ENCODE measurements around the gene ANKFN1.

The ANKFN1 gene

GRCh38 chr17:56290101-56290801 is 137.0 kb downstream of the ANKFN1 start:
- no peak for DNase-seq

GRCh38 chr17:56290802-56291118 is 137.5 kb downstream of the ANKFN1 start:
- DNase-seq, result no peak

- no peak for DNase-seq
Observed at GRCh38 chr17:56291226-56291805, 138.0 kb downstream of the ANKFN1 start.

GRCh38 chr17:56292010-56292409 is 138.7 kb downstream of the ANKFN1 start:
- no peak for DNase-seq

GRCh38 chr17:56292578-56292977 is 139.3 kb downstream of the ANKFN1 start:
- DNase-seq, result no peak

- DNase-seq, result peak; percentile 16
Observed at GRCh38 chr17:56297184-56297583, 143.9 kb downstream of the ANKFN1 start.

GRCh38 chr17:56298846-56299245 is 145.6 kb downstream of the ANKFN1 start:
- DNase-seq, result no peak

- no peak for DNase-seq
Observed at GRCh38 chr17:56300144-56300543, 146.9 kb downstream of the ANKFN1 start.

GRCh38 chr17:56305007-56305406 is 151.7 kb downstream of the ANKFN1 start:
- no peak for DNase-seq

GRCh38 chr17:56309897-56310296 is 156.6 kb downstream of the ANKFN1 start:
- no peak for DNase-seq

- no peak for DNase-seq
Observed at GRCh38 chr17:56310782-56311181, 157.5 kb downstream of the ANKFN1 start.

- no peak for DNase-seq
Observed at GRCh38 chr17:56313201-56313600, 159.9 kb downstream of the ANKFN1 start.

- DNase-seq, result no peak
Observed at GRCh38 chr17:56314026-56314425, 160.8 kb downstream of the ANKFN1 start.

GRCh38 chr17:56314984-56315602 is 161.8 kb downstream of the ANKFN1 start:
- no peak for DNase-seq

GRCh38 chr17:56316604-56317003 is 163.3 kb downstream of the ANKFN1 start:
- DNase-seq, result no peak

GRCh38 chr17:56317351-56318208 is 164.3 kb downstream of the ANKFN1 start:
- DNase-seq, result no peak

GRCh38 chr17:56319531-56319930 is 166.3 kb downstream of the ANKFN1 start:
- no peak for DNase-seq

GRCh38 chr17:56320443-56320842 is 167.2 kb downstream of the ANKFN1 start:
- no peak for DNase-seq

- no peak for DNase-seq
Observed at GRCh38 chr17:56322991-56323390, 169.7 kb downstream of the ANKFN1 start.

GRCh38 chr17:56324676-56325075 is 171.4 kb downstream of the ANKFN1 start:
- DNase-seq, result no peak

GRCh38 chr17:56325313-56326000 is 172.2 kb downstream of the ANKFN1 start:
- DNase-seq, result no peak

- DNase-seq, result no peak
Observed at GRCh38 chr17:56326001-56326359, 172.7 kb downstream of the ANKFN1 start.

- no peak for DNase-seq
Observed at GRCh38 chr17:56347639-56348038, 194.4 kb downstream of the ANKFN1 start.
